Endothelial cell (in vitro differentiated cells): ENCODE data around the gene HIF1A. TPM values are rescaled to one million over a fixed set of nuclear protein-coding genes. Genes with fewer than 3 reads are reported as not detected.

Source experiments
- DNase-seq: peaks from one replicate; pipeline ENCODE4 v3.0.0; 2021; ENCODE audit warnings: low spot score
- H3K27ac Mint-ChIP-seq: one replicate; pipeline ENCODE4 v1.8.0; 2021; ENCODE audit warnings: mixed read lengths, inconsistent platforms; ENCODE audit not compliant: unreplicated experiment
- H3K27me3 Mint-ChIP-seq: one replicate; pipeline ENCODE4 v1.8.0; 2021; ENCODE audit warnings: mild to moderate bottlenecking, moderate library complexity, mixed read lengths, inconsistent platforms; ENCODE audit not compliant: unreplicated experiment
- H3K36me3 Mint-ChIP-seq: one replicate; pipeline ENCODE4 v1.8.0; 2021; ENCODE audit warnings: mild to moderate bottlenecking, low read depth, mixed read lengths, inconsistent platforms; ENCODE audit not compliant: unreplicated experiment
- H3K4me1 Mint-ChIP-seq: one replicate; pipeline ENCODE4 v1.8.0; 2021; ENCODE audit warnings: mild to moderate bottlenecking, mixed read lengths, inconsistent platforms; ENCODE audit not compliant: unreplicated experiment
- H3K4me3 Mint-ChIP-seq: one replicate; pipeline ENCODE4 v1.8.0; 2021; ENCODE audit warnings: mild to moderate bottlenecking, mixed read lengths, inconsistent platforms; ENCODE audit not compliant: unreplicated experiment
- H3K9me3 Mint-ChIP-seq: one replicate; pipeline ENCODE4 v1.8.0; 2021; ENCODE audit warnings: mixed read lengths, inconsistent platforms; ENCODE audit not compliant: unreplicated experiment
- CTCF ChIP-seq: fragments of 200-600 bp; sonication (generic); IDR thresholded peaks from one replicate; pipeline ENCODE4 v1.5.0; 2021; ENCODE audit warnings: antibody characterized with exemption; ENCODE audit not compliant: unreplicated experiment
- total RNA-seq: library from RNA; stranded (reverse); fragmentation: NEBNext Ultra II Directional; extraction: Animal tissue kit (Norgen Biotek cat#: 25700); gene quantifications from one replicate; pipeline ENCODE4 v1.2.1, GENCODE V29; 2021; ENCODE audit not compliant: unreplicated experiment

Gene HIF1A
- total RNA-seq, 1 donor from 2014 or later = 203 TPM

DNA sequence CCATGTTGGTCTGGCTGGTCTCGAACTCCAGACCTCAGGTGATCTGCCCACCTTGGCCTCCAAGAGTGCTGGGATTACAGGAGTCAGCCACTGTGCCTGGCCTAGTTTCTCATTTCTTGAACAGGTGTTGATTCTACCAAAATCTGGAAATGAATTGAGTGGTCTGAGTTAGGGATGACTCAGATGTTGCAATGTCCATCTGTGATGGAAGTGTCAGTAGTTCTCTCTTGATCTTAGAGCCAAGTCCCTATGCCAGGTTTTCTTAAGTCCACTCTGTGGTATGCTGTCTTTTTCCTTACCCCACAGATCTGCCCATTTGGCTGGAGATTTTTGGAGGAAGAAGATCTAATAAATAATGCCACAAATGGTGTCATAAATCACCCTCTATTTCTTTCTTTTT, 79.5 kb downstream of the HIF1A start:
- no peak for DNase-seq
- no peak for TF ChIP-seq CTCF
- no peaks in the 10 kb centered on the region for H3K9me3 Mint-ChIP-seq
- H3K36me3 Mint-ChIP-seq = peaks cover 17% of the 10 kb centered on the region
- H3K4me1 Mint-ChIP-seq = peaks cover 2% of the 10 kb centered on the region
- H3K27ac Mint-ChIP-seq = no peak overlapping the region
- no peak overlapping the region for H3K4me3 Mint-ChIP-seq
- H3K27me3 Mint-ChIP-seq = peaks cover 1% of the 10 kb centered on the region

DNA sequence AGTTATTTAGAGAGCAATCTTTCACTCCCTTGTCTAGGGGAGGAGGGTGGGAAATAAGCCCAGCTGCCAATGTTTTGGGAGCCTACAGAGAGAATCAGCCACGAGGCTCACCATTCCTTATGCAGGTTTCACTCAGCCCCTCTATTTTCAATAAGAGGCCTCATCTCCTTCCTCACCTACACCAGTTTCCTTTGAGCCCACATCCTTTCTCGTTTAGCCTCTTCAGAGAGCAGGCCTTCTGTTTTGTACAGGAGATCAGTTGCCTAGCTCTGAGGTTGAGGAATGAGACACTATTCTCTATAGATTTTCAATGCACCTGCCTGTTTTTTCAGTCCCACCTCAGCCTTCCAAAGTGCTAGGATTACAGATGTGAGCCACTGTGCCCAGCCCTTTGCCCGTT, 84.8 kb downstream of the HIF1A start:
- Mint-ChIP-seq H3K4me3 (no peak overlapping the region), H3K9me3 (no peaks in the 10 kb centered on the region), H3K27me3 (peaks cover 1% of the 10 kb centered on the region), H3K4me1 (peaks cover 6% of the 10 kb centered on the region), H3K27ac (no peak overlapping the region), H3K36me3 (peaks cover 16% of the 10 kb centered on the region)
- TF ChIP-seq CTCF = no peak
- DNase-seq = no peak

DNA sequence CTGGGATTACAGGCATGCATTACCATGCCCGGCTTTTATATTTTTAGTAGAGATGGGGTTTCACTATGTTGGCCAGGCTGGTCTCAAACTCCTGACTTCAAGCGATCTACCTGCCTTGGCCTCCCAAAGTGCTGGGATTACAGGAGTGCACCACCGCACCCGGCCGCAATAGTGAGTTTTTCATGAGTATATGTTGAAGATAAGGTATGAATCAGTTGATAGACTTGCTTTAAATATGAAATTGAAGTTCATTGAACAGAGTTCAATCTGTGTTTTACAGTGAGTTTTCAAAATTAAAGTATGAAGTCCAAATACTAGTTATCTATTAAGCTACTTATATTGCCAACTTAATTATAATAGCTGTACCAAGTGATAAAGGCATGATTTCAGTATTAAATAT, 102.0 kb downstream of the HIF1A start:
- no peak for TF ChIP-seq CTCF
- Mint-ChIP-seq H3K27me3 (no peaks in the 10 kb centered on the region), H3K4me1 (no peaks in the 10 kb centered on the region), H3K36me3 (peaks cover 3% of the 10 kb centered on the region), H3K27ac (no peak overlapping the region), H3K9me3 (no peaks in the 10 kb centered on the region), H3K4me3 (no peak overlapping the region)
- DNase-seq = no peak

Other genes starting within 250 kb of the HIF1A start
- 5.2 TPM for gene SNAPC1, start 66.9 kb downstream of the HIF1A start, total RNA-seq
- 0.23 TPM for gene SYT16, start 117.2 kb downstream of the HIF1A start, total RNA-seq